AG10803 (cell line): ENCODE results near the gene RIMKLB.
A peak's percentile ranks its signal among the peaks of the same experiment; 100 is the strongest.

ENCODE experiments used
- DNase-seq: peaks from one replicate; pipeline ENCODE4 v3.0.0; 2010; ENCODE audit warnings: low read depth
- H3K4me3 ChIP-seq: 2 replicates; pipeline ENCODE4 v1.5.1; 2011; ENCODE audit warnings: mild to moderate bottlenecking, low read length, control low read depth
- CTCF ChIP-seq: conservative IDR thresholded peaks from 2 replicates; pipeline ENCODE4 v1.5.1; 2011; ENCODE audit warnings: mild to moderate bottlenecking, low read length, control low read depth, inconsistent platforms

RIMKLB gene

DNA sequence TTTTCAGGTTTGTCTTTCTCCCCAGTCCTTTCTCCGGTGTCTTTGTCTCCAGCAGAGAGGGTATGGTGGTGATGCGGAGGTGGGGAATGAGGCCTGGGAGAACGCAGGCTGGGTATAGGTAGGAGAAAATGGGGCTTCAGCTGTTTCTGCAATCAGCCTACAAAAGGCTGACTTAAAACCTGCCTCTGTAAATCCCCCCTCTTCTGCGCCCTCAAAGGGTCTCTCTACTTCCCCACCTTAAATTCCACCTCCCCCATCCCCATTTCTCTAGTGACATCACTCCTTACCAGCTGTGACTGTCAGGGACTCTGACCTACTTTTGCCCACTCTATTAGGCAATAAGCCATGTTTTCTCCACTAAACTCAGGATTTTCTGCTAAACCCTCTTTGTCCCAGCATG is 8.1 kb upstream of the RIMKLB start:
- DNase-seq, result no peak

GRCh38 chr12:8692573-8692972 is 5.2 kb upstream of the RIMKLB start:
- no peak for TF ChIP-seq CTCF
- peak; percentile 18 for DNase-seq
- H3K4me3 ChIP-seq, result no peak overlapping the region

More for the DNA sequence above, 8.1 kb upstream of the RIMKLB start:
- TF ChIP-seq CTCF, result no peak
- H3K4me3 ChIP-seq, result no peak overlapping the region

GRCh38 chr12:8695116-8695515 is 2.7 kb upstream of the RIMKLB start:
- no peak overlapping the region for H3K4me3 ChIP-seq
- DNase-seq, result no peak
- TF ChIP-seq CTCF, result no peak

GRCh38 chr12:8696442-8697090 is 1.2 kb upstream of the RIMKLB start:
- H3K4me3 ChIP-seq, result peak overlapping the region; percentile 83
- DNase-seq, result no peak
- no peak for TF ChIP-seq CTCF

GRCh38 chr12:8697120-8697475 is 693 bp upstream of the RIMKLB start:
- TF ChIP-seq CTCF, result no peak; the same call in 1 of the 2 replicates
- peak; percentile 29 for DNase-seq
- H3K4me3 ChIP-seq, result peak overlapping the region; percentile 83

DNA sequence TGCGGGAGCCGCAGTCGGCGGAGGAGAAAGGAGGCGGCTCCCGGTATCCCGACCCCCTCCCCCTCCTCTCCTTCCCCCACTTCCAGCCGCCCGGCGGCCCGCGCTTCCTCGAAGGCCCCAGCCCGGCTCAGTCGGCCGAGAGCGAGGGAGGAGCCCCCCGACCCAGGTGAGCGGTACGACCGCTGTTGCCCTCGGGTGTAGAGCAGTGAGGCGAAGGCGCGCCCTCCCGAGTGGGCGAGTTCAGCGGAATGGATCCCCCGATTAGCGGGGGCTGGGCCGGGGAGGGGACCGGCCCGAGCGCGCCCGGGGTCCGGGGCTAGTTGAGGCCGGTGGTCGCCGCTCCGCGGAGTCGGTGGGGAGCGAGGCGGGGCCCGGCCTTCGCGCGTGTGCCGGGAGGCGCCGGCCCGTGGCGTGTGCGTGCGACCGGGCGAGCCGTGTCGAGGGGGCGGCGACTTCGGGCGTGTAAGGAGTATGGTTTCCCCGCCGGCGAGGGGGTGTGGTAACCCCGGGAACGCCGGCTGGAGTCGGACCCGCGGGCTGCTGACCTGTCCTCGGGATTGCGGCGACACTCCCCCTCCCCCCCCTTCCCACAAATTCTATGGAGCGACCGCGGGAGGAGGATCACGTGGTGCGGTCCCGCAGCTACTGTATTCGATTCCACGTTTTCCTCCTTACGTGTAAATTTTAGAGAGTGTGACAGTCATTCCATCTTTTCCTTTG is 501 bp downstream of the RIMKLB start:
- DNase-seq, result peak; percentile 54
- no peak for TF ChIP-seq CTCF
- H3K4me3 ChIP-seq, result peak overlapping the region; percentile 83

- TF ChIP-seq CTCF, result no peak
- DNase-seq, result peak; percentile 13
- peak overlapping the region; percentile 83 for H3K4me3 ChIP-seq
Observed at GRCh38 chr12:8698879-8699278, 1.1 kb downstream of the RIMKLB start.
